ENCODE data around the gene CSE1L.
"Not testable (repeated sequence)": the region's sequence is repeated elsewhere in the genome, so short reads cannot be mapped to it uniquely, and the experiment has no call there.

- not testable (repeated sequence) for TF ChIP-seq CTCF (IDR thresholded peaks at IDR 0.05; ENCODE audit: insufficient read depth, low read length, poor library complexity, severe bottlenecking); EZH2phosphoT487 (conservative IDR thresholded peaks at IDR 0.05; ENCODE audit: low read length)
Measured at GRCh38 chr20:49100292-49100691, 54.2 kb downstream of the CSE1L start.
